Measurements from ENCODE around the gene LRRC31.

Gene LRRC31

GRCh38 chr3:169847896-169848295, 21.8 kb downstream of the LRRC31 start:
- TF ChIP-seq CTCF (conservative IDR thresholded peaks at IDR 0.05; ENCODE audit: low read depth, low read length): no peak
- H3K4me3 ChIP-seq (ENCODE audit: low read length): no peak overlapping the region
- DNase-seq (ENCODE audit: low read depth): no peak

GRCh38 chr3:169846458-169847193, 23.1 kb downstream of the LRRC31 start:
- no peak overlapping the region for H3K4me3 ChIP-seq (ENCODE audit: low read length)
- DNase-seq (ENCODE audit: low read depth): peak; percentile 48
- TF ChIP-seq CTCF (conservative IDR thresholded peaks at IDR 0.05; ENCODE audit: low read depth, low read length): no peak

- no peak overlapping the region for H3K4me3 ChIP-seq (ENCODE audit: low read length)
- no peak for DNase-seq (ENCODE audit: low read depth)
- no peak for TF ChIP-seq CTCF (conservative IDR thresholded peaks at IDR 0.05; ENCODE audit: low read depth, low read length)
Observed at GRCh38 chr3:169842960-169843359, 26.8 kb downstream of the LRRC31 start.

- TF ChIP-seq CTCF (conservative IDR thresholded peaks at IDR 0.05; ENCODE audit: low read depth, low read length): no peak
- H3K4me3 ChIP-seq (ENCODE audit: low read length): no peak overlapping the region
- DNase-seq (ENCODE audit: low read depth): no peak
Observed at GRCh38 chr3:169841171-169841570, 28.6 kb downstream of the LRRC31 start.

- no peak overlapping the region for H3K4me3 ChIP-seq (ENCODE audit: low read length)
- no peak for TF ChIP-seq CTCF (conservative IDR thresholded peaks at IDR 0.05; ENCODE audit: low read depth, low read length)
- no peak for DNase-seq (ENCODE audit: low read depth)
Observed at GRCh38 chr3:169838511-169839030, 31.2 kb downstream of the LRRC31 start.

GRCh38 chr3:169836942-169837275, 32.8 kb downstream of the LRRC31 start:
- H3K4me3 ChIP-seq (ENCODE audit: low read length): no peak overlapping the region
- no peak for TF ChIP-seq CTCF (conservative IDR thresholded peaks at IDR 0.05; ENCODE audit: low read depth, low read length)
- DNase-seq (ENCODE audit: low read depth): no peak
